ENCODE measurements around the gene VSTM2B. TPM values are rescaled to one million over a fixed set of nuclear protein-coding genes. Genes with fewer than 3 reads are reported as not detected.
A peak's percentile ranks its signal among the peaks of the same experiment; 100 is the strongest.

Gene VSTM2B
- total and polyA plus RNA-seq, 2 of the 13 experiments (the other 11 are each of a cell fraction or from before 2014, with no cell fraction given) = not detected

DNA sequence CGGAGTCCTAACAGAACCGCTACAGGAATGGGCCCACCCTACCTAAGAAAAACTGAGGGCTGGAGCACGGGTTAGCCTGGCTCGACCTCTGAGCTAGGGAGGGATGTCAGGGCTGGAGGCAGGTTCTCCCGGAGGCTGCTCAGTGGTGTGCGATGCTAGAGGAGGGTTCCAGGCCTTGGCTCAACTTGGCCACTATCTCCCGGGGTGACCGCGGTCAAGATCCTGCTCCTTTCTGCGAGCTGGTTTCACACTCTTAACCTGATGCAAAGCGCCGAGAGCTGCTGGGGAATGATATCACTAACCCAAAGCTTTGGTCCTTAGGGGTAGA, 80.6 kb downstream of the VSTM2B start (continued):
- TF ChIP-seq, protein P1, sequence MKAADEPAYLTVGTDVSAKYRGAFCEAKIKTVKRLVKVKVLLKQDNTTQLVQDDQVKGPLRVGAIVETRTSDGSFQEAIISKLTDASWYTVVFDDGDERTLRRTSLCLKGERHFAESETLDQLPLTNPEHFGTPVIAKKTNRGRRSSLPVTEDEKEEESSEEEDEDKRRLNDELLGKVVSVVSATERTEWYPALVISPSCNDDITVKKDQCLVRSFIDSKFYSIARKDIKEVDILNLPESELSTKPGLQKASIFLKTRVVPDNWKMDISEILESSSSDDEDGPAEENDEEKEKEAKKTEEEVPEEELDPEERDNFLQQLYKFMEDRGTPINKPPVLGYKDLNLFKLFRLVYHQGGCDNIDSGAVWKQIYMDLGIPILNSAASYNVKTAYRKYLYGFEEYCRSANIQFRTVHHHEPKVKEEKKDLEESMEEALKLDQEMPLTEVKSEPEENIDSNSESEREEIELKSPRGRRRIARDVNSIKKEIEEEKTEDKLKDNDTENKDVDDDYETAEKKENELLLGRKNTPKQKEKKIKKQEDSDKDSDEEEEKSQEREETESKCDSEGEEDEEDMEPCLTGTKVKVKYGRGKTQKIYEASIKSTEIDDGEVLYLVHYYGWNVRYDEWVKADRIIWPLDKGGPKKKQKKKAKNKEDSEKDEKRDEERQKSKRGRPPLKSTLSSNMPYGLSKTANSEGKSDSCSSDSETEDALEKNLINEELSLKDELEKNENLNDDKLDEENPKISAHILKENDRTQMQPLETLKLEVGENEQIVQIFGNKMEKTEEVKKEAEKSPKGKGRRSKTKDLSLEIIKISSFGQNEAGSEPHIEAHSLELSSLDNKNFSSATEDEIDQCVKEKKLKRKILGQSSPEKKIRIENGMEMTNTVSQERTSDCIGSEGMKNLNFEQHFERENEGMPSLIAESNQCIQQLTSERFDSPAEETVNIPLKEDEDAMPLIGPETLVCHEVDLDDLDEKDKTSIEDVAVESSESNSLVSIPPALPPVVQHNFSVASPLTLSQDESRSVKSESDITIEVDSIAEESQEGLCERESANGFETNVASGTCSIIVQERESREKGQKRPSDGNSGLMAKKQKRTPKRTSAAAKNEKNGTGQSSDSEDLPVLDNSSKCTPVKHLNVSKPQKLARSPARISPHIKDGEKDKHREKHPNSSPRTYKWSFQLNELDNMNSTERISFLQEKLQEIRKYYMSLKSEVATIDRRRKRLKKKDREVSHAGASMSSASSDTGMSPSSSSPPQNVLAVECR (CRISPR knock-in tag; IDR thresholded peaks at IDR 0.05; ENCODE audit: borderline replicate concordance) = peak; percentile 57; the same call in 1 of the 2 replicates
- TF ChIP-seq POLR2AphosphoS2 (IDR thresholded peaks at IDR 0.05; ENCODE audit: low read depth, low read length) = no peak

DNA sequence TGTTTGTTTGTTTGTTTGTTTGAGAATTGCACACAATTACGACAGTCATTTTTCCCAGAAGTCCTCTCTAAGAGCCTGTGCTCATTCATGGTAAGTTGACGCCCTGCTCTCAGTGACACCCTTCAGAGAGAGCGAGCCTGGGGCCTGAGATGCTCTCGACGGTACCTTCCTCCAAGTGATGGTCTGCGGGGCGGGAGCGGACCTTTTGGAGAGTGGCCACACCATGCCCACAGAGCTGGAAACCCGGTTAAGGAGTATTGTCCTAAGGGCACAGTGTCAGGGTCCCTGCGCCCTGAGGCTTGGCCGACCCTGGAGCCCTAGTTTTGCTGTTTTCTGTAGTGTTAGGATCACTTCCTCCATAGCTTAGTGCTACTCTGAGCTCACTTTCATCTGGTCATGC, 83.8 kb downstream of the VSTM2B start:
- DNase-seq (ENCODE audit: low spot score) (no peak), FAIRE-seq (no peak), ATAC-seq (no peak)
- H3K4me1 ChIP-seq (ENCODE audit: insufficient read depth, low read length) = peaks cover 8% of the 10 kb centered on the region
- ChIA-PET CTCF (ENCODE audit: low intra/inter-chr PET ratio, low total read pairs) (interaction anchor here (3.6 kb wide), 1 partner anchor 81 kb away, joined by 45 read pairs; no protein-coding TSS in a partner anchor), POLR2A (interaction anchor here (1.5 kb wide), 1 partner anchor 57 kb away, joined by 4 read pairs; no protein-coding TSS in a partner anchor)
- no peaks in the 10 kb centered on the region for H4K20me1 ChIP-seq (ENCODE audit: insufficient read depth, low read length)
- 88% methylated on average over 6 of the region's 11 CpGs for WGBS (ENCODE audit: low lambda C conversion rate)
- in situ Hi-C loops (cut with HindIII; ENCODE audit: extremely low pct_ligation_motif_present, low pct_unique_long_range_greater_than_20kb) = loop anchor here (5.0 kb wide), 1 partner anchor 83 kb away; no protein-coding TSS in a partner anchor
- H3K27me3 ChIP-seq (ENCODE audit: control insufficient read depth in 1 of 2, insufficient read depth in 2 of 2, low read length in 2 of 2) = no peaks in the 10 kb centered on the region; a peak in 1 of 5 replicates
- no peak overlapping the region for H3K4me3 ChIP-seq (replicated peaks in 1 of 3; ENCODE audit: insufficient read depth in 1 of 3, low read depth in 2 of 3, low read length in 3 of 3)
- no peak overlapping the region for H3K4me2 ChIP-seq (ENCODE audit: low read depth, low read length)
- peaks cover 8% of the 10 kb centered on the region for H3K79me2 ChIP-seq (ENCODE audit: insufficient read depth, low read length)
- H3K36me3 ChIP-seq (replicated peaks in 1 of 2; ENCODE audit: control insufficient read depth in 1 of 2, insufficient read depth in 2 of 2, low read length in 2 of 2) = peaks cover 15 to 38% of the 10 kb centered on the region in 2 experiments
- no TSS peak for BruUV-seq (replicated peaks)
- H3K9me3 ChIP-seq (ENCODE audit: low read length) = no peaks in the 10 kb centered on the region
- no peak overlapping the region for H2AFZ ChIP-seq (ENCODE audit: low read length)
- intact Hi-C loops (cut with micrococcal nuclease; ENCODE audit: unreplicated experiment) = loop anchor here (1.0 to 5.0 kb wide), 3 partner anchors 55 to 107 kb away; partner anchors contain the start of gene PLEKHF1
- no peak overlapping the region for H3K9ac ChIP-seq (ENCODE audit: insufficient read depth, low read depth, low read length)
- H3K27ac ChIP-seq (ENCODE audit: extremely low read length, insufficient read depth, low read length) = no peak overlapping the region
- no peak for TF ChIP-seq HDAC2 (CRISPR knock-in tag; IDR thresholded peaks at IDR 0.05)
- no peak for TF ChIP-seq SAP130 (CRISPR knock-in tag; IDR thresholded peaks at IDR 0.05; ENCODE audit: low read depth)
- TF ChIP-seq ZNF772 (CRISPR knock-in tag; IDR thresholded peaks at IDR 0.05) = no peak
- TF ChIP-seq ZFP82 (CRISPR knock-in tag; IDR thresholded peaks at IDR 0.05; ENCODE audit: borderline replicate concordance) = no peak
- TF ChIP-seq, protein P2, sequence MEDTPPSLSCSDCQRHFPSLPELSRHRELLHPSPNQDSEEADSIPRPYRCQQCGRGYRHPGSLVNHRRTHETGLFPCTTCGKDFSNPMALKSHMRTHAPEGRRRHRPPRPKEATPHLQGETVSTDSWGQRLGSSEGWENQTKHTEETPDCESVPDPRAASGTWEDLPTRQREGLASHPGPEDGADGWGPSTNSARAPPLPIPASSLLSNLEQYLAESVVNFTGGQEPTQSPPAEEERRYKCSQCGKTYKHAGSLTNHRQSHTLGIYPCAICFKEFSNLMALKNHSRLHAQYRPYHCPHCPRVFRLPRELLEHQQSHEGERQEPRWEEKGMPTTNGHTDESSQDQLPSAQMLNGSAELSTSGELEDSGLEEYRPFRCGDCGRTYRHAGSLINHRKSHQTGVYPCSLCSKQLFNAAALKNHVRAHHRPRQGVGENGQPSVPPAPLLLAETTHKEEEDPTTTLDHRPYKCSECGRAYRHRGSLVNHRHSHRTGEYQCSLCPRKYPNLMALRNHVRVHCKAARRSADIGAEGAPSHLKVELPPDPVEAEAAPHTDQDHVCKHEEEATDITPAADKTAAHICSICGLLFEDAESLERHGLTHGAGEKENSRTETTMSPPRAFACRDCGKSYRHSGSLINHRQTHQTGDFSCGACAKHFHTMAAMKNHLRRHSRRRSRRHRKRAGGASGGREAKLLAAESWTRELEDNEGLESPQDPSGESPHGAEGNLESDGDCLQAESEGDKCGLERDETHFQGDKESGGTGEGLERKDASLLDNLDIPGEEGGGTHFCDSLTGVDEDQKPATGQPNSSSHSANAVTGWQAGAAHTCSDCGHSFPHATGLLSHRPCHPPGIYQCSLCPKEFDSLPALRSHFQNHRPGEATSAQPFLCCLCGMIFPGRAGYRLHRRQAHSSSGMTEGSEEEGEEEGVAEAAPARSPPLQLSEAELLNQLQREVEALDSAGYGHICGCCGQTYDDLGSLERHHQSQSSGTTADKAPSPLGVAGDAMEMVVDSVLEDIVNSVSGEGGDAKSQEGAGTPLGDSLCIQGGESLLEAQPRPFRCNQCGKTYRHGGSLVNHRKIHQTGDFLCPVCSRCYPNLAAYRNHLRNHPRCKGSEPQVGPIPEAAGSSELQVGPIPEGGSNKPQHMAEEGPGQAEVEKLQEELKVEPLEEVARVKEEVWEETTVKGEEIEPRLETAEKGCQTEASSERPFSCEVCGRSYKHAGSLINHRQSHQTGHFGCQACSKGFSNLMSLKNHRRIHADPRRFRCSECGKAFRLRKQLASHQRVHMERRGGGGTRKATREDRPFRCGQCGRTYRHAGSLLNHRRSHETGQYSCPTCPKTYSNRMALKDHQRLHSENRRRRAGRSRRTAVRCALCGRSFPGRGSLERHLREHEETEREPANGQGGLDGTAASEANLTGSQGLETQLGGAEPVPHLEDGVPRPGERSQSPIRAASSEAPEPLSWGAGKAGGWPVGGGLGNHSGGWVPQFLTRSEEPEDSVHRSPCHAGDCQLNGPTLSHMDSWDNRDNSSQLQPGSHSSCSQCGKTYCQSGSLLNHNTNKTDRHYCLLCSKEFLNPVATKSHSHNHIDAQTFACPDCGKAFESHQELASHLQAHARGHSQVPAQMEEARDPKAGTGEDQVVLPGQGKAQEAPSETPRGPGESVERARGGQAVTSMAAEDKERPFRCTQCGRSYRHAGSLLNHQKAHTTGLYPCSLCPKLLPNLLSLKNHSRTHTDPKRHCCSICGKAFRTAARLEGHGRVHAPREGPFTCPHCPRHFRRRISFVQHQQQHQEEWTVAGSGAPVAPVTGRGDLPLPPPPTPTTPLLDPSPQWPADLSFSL (CRISPR knock-in tag; IDR thresholded peaks at IDR 0.05) = no peak
- TF ChIP-seq KLF9 (CRISPR knock-in tag; IDR thresholded peaks at IDR 0.05; ENCODE audit: low read depth) = no peak
- TF ChIP-seq MTA1 (CRISPR knock-in tag; IDR thresholded peaks at IDR 0.05; ENCODE audit: borderline replicate concordance) = no peak
- TF ChIP-seq POLR2G (IDR thresholded peaks at IDR 0.05; ENCODE audit: low read depth, low read length) = no peak
- TF ChIP-seq ZNF136 (CRISPR knock-in tag; IDR thresholded peaks at IDR 0.05; ENCODE audit: low read depth) = no peak
- TF ChIP-seq ZNF773 (CRISPR knock-in tag; IDR thresholded peaks at IDR 0.05; ENCODE audit: borderline replicate concordance) = no peak
